A549 treated with Mapracorat at 1 μM for 4 hours (cell line): ENCODE data around the gene NLGN3. TPM values are rescaled to one million over a fixed set of nuclear protein-coding genes. Genes with fewer than 3 reads are reported as not detected.

ENCODE experiments used
- total RNA-seq: library from RNA; stranded (reverse); fragments of 200-300 nt; extraction: Qiagen RNA extraction; gene quantifications from 5 replicates; pipeline ENCODE4 v1.2.3, GENCODE V29; 2022

Gene NLGN3
- 0.89 to 1.1 TPM (median 1.1 TPM) in 5 replicates for total RNA-seq

GRCh38 chrX:71144651-71145050, at the start of gene NLGN3:
TSS of gene NLGN3 (plus strand) at chrX:71144841. CDS start at chrX:71147750, 2,909 bp downstream.

GRCh38 chrX:71095555-71095980, 49.1 kb upstream of the NLGN3 start, which contains the start of gene FOXO4:
TSS of gene FOXO4 (plus strand) at chrX:71095851. CDS start at chrX:71096529, 678 bp downstream.

GRCh38 chrX:71106427-71106826, 38.2 kb upstream of the NLGN3 start, which contains the start of gene CXorf65:
TSS of gene CXorf65 (minus strand) at chrX:71106740. CDS start at chrX:71106556, 184 bp downstream.

GRCh38 chrX:71111141-71111843, 33.3 kb upstream of the NLGN3 start, which contains the start of gene IL2RG:
TSS of gene IL2RG (minus strand) at chrX:71111577. CDS start at chrX:71111539, 38 bp downstream.

GRCh38 chrX:71118032-71118984, 26.3 kb upstream of the NLGN3 start, which contains the start of gene MED12:
TSS of gene MED12 (plus strand) at chrX:71118596. CDS start at chrX:71118755, 159 bp downstream.

Other genes starting within 250 kb of the NLGN3 start
- gene TEX11, start 236.1 kb upstream of the NLGN3 start, total RNA-seq = not detected in 5 replicates
- not detected in 5 replicates for gene SLC7A3, start 213.7 kb upstream of the NLGN3 start, total RNA-seq
- gene SNX12, start 76.5 kb upstream of the NLGN3 start, total RNA-seq = 71.4 to 76.6 TPM (median 72.8 TPM) in 5 replicates
- gene FOXO4, start 49.0 kb upstream of the NLGN3 start, total RNA-seq = 0.91 to 1.9 TPM (median 1.5 TPM) in 5 replicates
- gene CXorf65, start 38.1 kb upstream of the NLGN3 start, total RNA-seq = not detected in 5 replicates
- gene IL2RG, start 33.3 kb upstream of the NLGN3 start, total RNA-seq = 0.11 to 0.30 TPM (median 0.23 TPM) in 4 of 5 replicates, not detected in the other
- gene MED12, start 26.2 kb upstream of the NLGN3 start, total RNA-seq = 8.3 to 11.9 TPM (median 10.2 TPM) in 5 replicates
- 0.09 to 0.13 TPM (median 0.10 TPM) in 3 of 5 replicates, not detected in the others for gene GJB1, start 78.4 kb downstream of the NLGN3 start, total RNA-seq
- 10.2 to 14.3 TPM (median 13.1 TPM) in 5 replicates for gene ZMYM3, start 109.3 kb downstream of the NLGN3 start, total RNA-seq
- 340 to 388 TPM (median 374 TPM) in 5 replicates for gene NONO, start 138.8 kb downstream of the NLGN3 start, total RNA-seq
- gene ITGB1BP2, start 156.9 kb downstream of the NLGN3 start, total RNA-seq = 0.79 to 1.2 TPM (median 1.0 TPM) in 5 replicates
- 12.1 to 17.1 TPM (median 16.0 TPM) in 5 replicates for gene TAF1, start 221.5 kb downstream of the NLGN3 start, total RNA-seq